HG02870 (cell line): ENCODE measurements around the gene RFX4.
A peak's percentile ranks its signal among the peaks of the same experiment; 100 is the strongest.
"Not testable (repeated sequence)": the region's sequence is repeated elsewhere in the genome, so short reads cannot be mapped to it uniquely, and the experiment has no call there.

Experiments used
- ATAC-seq: cut with Tn5 transposase; IDR thresholded peaks from one replicate; pipeline ENCODE4 v1.9.1; 2021; ENCODE audit warnings: mild to moderate bottlenecking, moderate library complexity; ENCODE audit not compliant: unreplicated experiment

The RFX4 gene

DNA sequence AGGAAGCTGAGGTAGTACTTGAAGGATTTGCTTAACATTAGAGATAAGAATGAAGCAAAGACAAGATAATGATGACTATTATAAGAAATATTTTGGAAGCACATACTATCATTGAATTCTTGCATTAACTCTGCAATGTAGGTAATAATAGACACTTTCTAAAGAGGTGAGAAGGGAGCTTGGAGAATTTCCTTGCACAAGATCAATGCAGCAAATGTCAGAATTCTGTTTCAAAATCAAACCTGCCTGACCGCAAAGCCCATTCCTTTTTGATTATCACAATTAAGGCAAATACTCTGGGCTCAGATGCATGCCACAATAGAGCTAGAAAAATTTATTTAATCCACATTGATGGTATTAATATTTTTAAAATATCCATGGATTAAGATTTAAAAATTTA lies 141.3 kb downstream of the RFX4 start:
- no peak for ATAC-seq

DNA sequence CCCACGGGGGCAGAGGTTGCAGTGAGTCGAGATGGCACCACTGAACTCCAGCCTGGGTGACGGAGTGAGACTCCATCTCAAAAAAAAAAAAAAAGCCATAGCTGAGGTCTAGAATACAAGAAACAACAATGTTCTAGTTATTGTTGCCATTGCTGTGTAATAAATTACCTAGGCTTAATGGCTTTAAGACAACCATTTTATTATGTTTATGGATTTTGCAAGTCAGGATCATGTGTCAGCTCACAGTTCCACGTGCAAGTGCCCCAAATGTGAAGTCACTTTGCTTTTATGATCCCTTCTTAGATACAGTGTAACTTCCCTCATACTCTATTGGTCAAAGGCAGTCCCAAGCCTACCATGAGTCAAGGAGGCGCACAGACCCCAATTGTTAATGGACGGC lies 142.1 kb downstream of the RFX4 start:
- ATAC-seq: no peak

DNA sequence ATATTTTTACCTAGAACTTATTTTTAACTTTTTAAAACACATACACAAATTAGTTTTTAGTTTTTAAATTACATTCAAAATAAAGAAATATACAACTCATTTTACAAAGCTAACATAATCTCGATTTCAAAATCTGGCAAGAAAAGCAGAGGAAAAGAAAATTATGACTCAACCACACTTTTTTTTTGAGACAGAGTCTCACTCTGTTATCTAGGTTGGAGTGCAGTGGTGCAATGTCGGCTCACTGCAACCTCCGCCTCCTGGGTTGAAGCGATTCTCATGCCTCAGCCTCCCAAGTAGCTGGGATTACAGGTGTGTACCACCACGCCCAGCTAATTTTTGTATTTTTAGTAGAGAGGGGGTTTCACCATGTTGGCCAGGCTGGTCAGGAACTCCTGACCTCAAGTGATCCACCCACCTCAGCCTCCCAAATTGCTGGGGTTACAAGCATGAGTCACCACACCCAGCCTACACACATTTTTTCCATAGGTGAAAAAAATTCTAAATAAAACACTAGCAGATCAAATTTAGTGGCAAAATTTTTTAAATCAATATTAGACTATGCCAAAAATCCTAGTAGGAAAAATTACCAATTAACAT lies 143.9 kb downstream of the RFX4 start:
- ATAC-seq: not testable (repeated sequence)

DNA sequence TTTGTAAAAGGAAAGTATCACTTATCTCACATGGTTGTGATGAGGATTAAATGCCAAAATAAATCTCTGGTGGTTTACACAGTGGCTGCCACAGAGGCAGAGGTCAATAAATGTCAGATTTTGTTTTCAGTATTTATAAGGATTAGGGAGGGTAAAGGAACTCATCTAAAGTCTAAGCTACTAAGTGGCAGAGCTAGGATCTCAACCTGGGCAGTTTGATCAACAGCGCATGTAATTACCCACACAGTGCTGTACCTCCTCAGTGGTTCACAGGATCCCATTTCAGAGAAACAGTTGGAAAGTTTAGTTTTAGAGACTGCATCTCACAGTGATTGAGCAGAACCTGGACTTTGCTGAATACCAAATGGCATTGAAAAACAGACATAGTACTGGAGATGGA lies 146.8 kb downstream of the RFX4 start:
- no peak for ATAC-seq

DNA sequence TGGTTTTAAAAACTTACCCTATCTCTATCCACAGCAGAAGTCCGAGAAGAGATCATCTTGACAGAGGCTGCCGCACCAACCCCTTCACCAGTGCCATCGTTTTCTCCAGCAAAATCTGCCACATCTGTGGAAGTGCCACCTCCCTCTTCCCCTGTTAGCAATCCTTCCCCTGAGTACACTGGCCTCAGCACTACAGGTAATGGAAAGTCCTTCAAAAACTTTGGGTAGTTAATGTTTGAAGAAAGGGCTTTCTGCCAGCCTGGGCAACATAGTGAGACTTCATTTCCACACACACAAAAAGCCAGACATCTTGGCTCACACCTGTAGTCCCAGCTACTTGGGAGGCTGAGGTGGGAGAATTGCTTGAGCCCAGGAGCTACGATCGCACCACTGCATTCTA lies 150.1 kb downstream of the RFX4 start:
- no peak for ATAC-seq

DNA sequence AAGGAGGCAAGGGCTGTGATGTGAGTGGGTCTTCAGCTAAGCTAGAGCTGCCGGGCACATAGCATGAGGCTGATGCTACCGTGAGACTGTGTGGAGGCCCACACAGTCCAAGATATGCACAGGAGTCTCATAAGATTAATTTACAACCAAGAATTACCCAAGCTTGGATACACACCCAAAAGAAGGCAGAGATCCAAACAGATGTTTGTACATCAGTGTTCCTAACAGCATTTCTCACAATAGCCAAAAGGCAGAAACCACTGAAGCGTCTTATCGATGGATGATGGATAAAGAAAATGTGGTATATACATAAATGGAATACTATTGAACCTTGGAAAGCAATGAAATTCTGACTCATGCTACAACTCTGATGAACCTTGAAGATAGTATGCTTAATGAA lies 150.9 kb downstream of the RFX4 start:
- ATAC-seq: no peak

DNA sequence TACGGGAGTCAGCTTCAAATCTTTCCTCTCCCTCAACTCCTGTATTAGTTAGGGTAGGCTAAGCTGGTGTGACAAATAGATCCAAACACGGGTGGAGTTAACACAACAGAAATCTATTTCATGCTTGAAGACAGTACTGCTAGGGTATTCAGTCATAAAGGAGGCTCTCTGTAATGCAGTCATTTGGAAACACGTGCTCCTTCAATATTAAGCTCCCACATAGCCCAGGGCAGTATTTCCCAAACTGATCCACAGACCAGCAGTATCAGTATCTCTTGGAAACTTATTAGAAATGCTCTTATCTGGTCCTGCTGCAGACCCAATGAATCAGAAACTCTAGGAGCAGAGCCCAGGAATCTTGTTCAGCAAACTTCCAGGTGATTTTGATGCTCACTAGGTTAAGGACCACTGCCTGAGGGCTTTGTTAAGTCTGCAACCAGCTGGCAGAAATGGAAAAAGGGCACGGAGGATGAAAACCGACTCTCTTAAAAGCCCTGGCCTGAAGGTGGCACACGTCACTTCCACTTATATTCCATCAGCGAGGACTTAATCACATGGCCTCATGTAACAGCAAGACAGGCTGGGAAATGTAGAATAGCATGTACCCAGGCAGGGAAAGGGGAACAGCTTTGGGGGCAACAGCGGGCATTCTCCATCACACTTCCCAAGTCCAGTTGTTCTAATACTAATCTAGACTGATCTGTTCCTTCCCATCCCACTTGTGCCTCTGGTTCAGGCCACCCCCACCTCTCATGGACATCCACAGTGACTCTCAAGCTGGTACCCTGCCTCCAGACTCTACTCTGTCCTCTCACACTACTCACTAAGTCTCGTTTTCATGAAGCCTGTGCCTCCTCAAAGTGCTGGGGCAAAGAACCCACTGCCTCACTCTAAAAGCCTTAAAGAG lies 153.5 kb downstream of the RFX4 start:
- no peak for ATAC-seq

DNA sequence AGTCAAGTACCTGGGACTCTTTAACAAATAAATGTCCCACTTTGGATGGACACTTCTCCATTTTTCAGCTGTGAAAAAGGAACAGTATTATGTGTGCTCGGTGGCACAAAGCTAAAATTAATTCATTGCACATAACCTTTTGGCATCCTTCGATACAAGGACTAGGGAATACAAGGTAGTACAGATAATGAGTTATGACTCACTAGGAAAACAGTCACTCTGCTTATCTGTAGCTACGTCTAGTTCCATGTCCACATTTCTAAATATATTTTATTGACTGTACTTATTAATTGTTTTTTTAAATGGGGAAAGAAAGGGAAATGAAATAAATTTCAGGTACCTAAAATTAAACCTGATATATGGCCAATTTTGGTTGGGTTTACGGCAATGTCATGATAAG lies 156.5 kb downstream of the RFX4 start:
- no peak for ATAC-seq

DNA sequence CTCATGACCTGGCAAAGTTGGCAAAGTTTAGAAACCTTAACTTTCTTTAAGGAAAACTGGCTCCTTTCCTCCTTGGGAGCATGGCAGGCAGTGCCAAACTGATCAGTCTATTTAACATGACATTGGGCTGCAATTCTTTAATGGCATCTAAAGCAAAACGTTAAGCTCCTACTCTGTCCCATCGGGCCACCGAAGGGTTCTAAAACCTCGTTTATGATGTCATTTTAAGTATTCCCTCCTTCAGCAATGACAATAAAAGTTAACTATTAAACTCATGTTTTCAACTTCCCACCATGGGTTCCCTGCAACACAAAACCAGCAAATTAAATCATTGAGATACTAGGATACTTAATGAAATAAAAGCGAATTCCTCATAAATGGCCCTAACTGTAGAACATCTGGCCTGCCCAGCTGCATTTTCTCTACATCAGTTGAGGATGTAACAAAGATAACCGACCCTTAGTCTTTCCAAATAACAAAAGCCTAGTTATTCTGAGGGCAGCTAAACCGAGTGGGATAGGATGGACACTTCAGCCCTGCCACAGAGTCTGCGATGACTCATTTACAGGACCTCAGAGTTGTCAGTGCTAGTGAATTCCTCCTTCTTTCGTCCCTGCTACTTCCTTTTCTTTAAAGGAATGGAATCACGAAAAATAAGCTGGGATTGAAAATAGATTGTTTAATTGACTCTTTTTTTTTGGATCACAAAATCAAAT lies 157.2 kb downstream of the RFX4 start:
- no peak for ATAC-seq

DNA sequence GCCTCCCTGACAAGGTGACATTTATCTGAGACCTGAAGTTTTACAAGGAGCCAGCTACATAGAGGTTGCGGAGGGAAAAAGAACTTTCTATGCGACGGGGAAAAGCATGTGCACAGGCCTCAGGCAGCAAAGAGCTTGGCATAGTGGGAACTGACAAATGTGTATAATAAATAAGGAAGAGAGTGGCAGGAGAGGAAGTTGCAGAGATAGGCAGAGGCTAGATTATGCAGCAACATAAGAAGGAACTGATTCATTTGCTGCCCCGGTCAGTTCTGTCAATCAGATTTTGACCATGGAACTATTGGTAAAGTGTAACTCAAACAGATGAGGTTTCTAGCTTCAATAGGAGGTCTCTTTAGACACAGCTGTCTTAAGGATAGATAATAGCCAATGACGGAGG lies 158.0 kb downstream of the RFX4 start:
- no peak for ATAC-seq

DNA sequence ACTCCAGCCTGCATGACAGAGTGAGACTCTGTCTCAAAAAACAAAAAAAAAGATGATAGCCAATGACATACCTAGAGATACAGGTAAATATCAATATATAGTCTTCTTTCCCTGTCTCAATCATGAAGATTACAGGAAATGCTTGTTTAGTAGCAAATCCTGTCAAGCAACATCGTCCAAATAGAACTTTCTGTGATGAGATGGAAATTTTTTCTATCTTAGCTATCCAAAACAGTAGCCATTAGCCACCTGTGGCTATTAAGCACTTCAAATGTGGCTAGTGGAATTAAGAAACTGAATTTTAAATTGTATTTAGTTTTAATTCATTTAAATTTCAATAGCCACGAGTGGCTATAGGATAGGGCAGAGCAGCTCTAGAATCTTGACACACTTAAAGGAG lies 158.4 kb downstream of the RFX4 start:
- no peak for ATAC-seq

DNA sequence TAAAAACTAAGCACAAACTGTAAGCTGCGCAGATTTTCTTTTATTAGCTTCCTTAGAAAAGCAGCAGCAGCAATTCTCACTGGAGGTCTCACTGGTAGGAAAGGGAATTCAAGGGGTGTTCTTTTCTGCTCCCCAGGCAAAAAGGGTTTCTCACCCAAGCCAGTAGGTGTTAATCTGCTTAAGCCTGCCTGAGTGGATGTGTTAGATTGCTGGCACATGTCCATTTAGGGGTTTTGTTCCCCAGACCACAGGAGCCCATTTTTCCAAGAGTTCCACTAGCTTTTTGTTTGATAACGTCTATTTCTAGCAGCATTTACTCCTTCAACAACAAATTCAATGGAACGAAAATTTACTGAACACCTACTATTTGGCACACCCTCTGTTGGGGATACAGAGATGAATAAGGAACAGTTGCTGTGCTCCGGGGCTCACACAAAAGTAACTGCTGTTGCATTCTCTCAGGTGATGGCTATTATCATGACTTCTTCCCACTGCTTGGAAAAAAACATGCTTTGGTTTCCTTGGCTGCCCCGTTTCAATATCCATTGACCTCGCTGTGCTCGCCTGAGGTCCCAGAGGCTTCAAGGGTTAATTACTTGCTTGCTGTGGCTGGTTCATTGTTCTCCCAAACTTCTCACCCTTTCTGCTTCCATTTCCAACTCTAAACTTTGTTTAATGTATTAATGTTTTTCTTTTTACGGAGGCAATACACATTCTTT lies 160.6 kb downstream of the RFX4 start:
- ATAC-seq: no peak

DNA sequence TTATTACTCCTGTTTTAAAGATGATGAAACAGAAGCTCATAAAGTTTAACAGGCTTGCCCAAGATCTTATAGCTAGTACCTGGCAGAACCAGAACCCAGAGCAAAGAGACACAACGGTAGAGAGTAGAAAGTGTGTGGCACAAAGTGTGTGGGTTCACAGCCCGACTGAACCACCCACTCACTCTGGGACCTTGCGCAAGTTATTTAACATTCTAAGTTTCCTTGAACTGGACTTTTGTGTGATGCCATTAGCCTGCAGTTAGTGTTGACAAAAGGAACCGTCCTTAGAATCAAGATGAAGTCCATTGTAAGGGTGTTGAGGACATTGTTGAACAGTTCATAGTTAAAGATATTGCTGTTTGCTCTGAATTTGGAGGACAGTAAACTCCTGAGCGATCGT lies 161.8 kb downstream of the RFX4 start:
- no peak for ATAC-seq

DNA sequence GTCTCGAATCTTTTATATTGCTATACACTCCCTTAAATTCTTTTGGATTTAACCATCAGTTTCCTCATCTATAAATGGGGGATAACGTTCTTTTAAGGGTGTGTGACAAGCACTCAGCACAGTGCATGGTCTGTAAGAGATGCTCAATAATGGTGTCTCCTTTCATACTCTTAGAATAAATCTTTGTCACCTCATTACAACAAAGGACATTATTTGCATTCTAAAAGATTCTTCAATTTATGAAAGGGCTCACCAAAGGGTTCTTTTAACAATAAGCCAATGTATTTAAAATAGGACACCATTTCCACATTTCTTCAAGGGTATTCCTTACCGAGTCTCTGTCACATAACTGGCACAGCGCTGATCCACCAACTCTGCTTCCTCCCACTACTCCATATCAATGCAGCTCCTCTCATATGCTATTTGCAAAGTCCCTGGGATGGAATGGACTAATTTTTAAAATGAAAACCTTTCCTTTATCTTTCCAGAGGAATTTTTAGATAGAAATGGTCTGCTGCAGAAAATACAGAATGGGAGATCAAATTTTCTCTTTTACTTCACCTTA lies 162.5 kb downstream of the RFX4 start:
- ATAC-seq: no peak

DNA sequence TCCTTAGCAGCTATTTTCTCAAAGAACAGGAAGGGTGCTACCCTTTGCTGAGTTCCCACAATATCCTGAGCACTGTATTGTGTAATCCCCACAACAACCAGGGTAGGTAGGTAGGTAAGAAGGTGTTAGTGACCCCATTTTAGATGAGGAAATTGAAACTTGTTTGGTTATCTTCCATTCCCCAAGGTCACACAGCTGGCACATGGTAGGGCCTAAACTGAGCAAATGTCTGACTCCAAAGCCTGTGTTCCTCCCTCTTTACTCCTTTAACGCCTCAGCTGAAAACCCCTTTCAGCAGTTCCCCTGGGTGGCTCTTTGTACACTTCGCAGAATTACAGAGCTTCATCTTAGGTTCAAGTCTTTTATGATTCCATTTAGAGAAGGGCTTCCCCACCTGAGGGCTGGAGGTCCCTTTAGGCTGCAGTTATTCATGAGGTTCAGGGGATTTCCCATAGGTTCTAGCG lies 165.2 kb downstream of the RFX4 start:
- no peak for ATAC-seq

DNA sequence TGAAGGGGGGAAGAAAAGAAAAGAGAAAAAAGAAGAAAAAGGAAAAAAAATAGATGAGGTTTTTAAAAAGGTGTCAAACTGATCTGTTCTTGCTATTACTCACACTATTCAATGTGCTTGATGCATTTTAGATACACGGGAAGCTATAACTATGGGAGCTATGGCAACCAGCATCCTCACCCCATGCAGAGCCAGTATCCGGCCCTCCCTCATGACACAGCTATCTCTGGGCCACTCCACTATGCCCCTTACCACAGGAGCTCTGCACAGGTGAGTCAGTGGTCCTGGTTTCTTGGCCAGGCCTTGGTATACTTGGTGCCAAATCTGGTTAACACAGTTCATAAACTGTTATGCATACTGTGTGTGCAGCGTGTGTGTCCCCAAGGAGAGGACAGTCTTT lies 167.7 kb downstream of the RFX4 start:
- ATAC-seq: no peak

DNA sequence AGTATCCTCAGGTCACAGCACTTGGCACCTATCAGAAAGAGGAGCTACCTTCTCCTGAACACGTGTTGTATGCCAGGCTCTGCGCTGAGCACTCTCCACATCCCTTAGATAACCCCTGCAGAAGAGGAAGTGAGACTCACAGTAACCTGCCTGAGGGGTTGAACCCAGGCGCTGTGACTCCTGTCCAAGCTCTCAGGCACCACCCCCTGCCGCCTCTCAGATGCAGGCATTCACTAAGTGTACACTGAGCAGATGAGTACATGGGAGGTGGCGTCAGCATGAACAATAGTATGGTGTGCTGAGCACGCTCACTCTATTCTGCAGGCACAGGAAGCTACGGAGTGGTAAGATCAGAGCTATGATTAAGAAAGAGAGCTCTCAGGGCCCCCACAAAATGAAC lies 170.7 kb downstream of the RFX4 start:
- peak; percentile 97 for ATAC-seq

DNA sequence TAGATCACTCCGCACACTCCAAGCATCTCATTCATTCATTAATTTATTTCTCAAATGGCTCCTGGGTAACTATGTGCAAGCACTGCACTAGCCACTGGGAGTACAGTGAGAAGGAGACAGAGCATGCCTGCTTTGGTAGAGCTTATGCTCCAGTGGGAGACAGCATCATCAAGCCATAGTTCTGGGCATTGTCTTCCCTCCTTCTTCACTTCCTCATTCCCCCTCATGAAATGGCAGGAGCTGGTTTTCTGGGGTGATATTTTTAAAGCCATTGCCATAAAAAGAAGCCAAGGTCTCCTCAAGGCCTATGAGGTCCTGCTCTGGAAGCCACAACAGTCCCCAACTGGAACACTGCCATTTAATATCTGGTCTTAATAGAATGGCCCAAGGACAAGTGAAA lies 171.5 kb downstream of the RFX4 start:
- ATAC-seq: no peak

DNA sequence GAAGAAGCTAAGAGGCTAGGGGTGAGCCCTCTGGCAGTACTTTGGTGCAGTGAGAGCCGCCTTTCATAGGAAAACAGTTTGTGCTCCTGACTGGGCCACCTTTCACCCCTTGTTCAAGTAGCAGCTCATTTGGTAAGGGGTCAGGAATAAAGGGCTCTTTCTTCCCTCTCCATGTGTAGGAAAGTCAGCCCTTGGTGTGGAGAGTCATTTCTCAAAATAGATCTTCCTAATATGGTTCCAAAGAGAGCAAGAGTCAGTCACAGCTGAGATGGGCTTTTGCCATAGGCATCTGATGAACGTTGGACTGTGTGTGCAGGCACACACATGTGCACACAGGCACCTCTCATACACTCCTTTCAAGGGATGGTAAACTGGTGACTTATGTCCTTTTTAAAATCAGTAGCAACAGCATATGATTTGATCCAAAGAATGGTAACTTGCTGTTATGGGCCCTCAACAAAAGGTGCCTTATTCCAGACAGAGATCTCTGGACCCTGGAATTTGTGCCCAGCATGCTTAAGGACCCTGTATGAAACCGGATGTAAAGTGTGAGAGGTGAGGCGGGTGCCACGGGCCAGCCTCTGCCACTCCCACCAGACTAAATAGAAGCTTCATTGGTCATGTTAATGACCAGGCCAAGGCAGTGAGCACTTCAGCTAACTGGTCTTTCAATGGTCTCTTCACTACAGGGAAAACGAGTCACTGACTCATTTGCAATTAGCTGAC lies 175.0 kb downstream of the RFX4 start:
- no peak for ATAC-seq
